Heart right ventricle (tissue), 16 donors: ENCODE measurements around the gene VIPR2. TPM values are rescaled to one million over a fixed set of nuclear protein-coding genes. Genes with fewer than 3 reads are reported as not detected.
A peak's percentile ranks its signal among the peaks of the same experiment; 100 is the strongest.

Experiments used
- ATAC-seq, 8 donors: fragments of 200-7000 bp; cut with Tn5 transposase; one replicate each; pipeline ENCODE4 v1.9.1; 2020; ENCODE audit warnings: mild to moderate bottlenecking in 8 of 8, moderate library complexity in 8 of 8, moderate number of reproducible peaks in 1 of 8
- DNase-seq, 2 donors: peaks; one replicate each; pipeline ENCODE4 v3.0.0-alpha.2; 2020
- H3K27ac ChIP-seq, 10 donors: fragments of 200-600 bp; sonication (generic) in 2 of 10; one replicate each; pipeline versions ENCODE4 v1.5.0 to v1.8.0; 2020 to 2022; ENCODE audit warnings: mild to moderate bottlenecking in 3 of 10
- H3K27me3 ChIP-seq, 7 donors: fragments of 200-600 bp; one replicate each; pipeline ENCODE4 v1.8.0; 2021 to 2022; ENCODE audit warnings: mild to moderate bottlenecking in 2 of 7
- H3K36me3 ChIP-seq, 9 donors: fragments of 200-600 bp; sonication (generic) in 1 of 9; one replicate each; pipeline versions ENCODE4 v1.5.0 to v1.8.0; 2020 to 2022; ENCODE audit warnings: mild to moderate bottlenecking in 2 of 9
- H3K4me1 ChIP-seq, 9 donors: fragments of 200-600 bp; sonication (generic) in 1 of 9; one replicate each; pipeline versions ENCODE4 v1.5.0 to v1.8.0; 2020 to 2022; ENCODE audit warnings: mild to moderate bottlenecking in 4 of 9
- H3K4me3 ChIP-seq, 10 donors: fragments of 200-600 bp; sonication (generic) in 2 of 10; one replicate each; pipeline versions ENCODE4 v1.5.0 to v1.8.0; 2020 to 2022; ENCODE audit warnings: mild to moderate bottlenecking in 7 of 10, moderate library complexity in 2 of 10
- H3K9me3 ChIP-seq, 11 donors: fragments of 200-600 bp in 10 of 11; sonication (generic) in 2 of 11; one replicate each; pipeline versions ENCODE4 v1.5.0 to v1.8.0; 2013 to 2022; ENCODE audit warnings: mild to moderate bottlenecking in 2 of 11, control low read depth in 1 of 11, moderate library complexity in 1 of 11
- CTCF ChIP-seq, 9 donors: fragments of 200-600 bp; sonication (generic) in 2 of 9; IDR thresholded peaks; one replicate each; pipeline versions ENCODE4 v1.5.0 to v1.8.0; 2021 to 2022; ENCODE audit warnings: antibody characterized with exemption in 9 of 9, mild to moderate bottlenecking in 5 of 9, moderate library complexity in 1 of 9
- WGBS, 2 donors: extraction: QIAGEN DNeasy Blood & Tissue Kit; methylation state at CpG; one replicate each; pipeline ENCODE4 v1.1.7; 2013; ENCODE audit warnings: inconsistent platforms in 1 of 2; 5-methylcytosine and 5-hydroxymethylcytosine counted together
- intact Hi-C, 10 donors: fragments of 100-400 bp; cut with DNase I; formaldehyde crosslinking; loops; one replicate each; pipeline versions ENCODE4 v1.11.1 to v1.14.2; 2022
- polyA plus RNA-seq, 2 donors: library from polyadenylated mRNA; stranded (reverse); fragments of 200-250 nt; gene quantifications; one replicate each; pipeline ENCODE4 v1.2.3, GENCODE V29; 2013
- total RNA-seq, 10 donors: library from RNA; stranded (reverse); fragmentation: NEBNext Ultra II Directional in 3 of 10; extraction: Animal tissue kit (Norgen Biotek cat#: 25700) in 3 of 10; gene quantifications; one replicate each; pipeline versions ENCODE4 v1.2.1 to v1.2.4, GENCODE V29; 2021 to 2023
- donor health status: Arrhythmogenic right ventricular cardiomyopathy.
- donor health status: ischemic (EF 13 %, LVEDD 7.1; RV severe dilation, severe dysfunction).
- donor health status: healthy with polysubstance abuse.
- donor health status: DM: no; HTN: yes; CAD: no.
- donor health status: DM: no; HTN: no; CAD: no.
- donor health status: ischemic (EF 25% LVEDD 6.9; RV normal size, moderate dysfunction).
- donor health status: ischemic (EF 25% LVEDD 5.7; RV mildly dilated, moderate dysfunction).
- donor health status: healthy.
- donor health status: DM: yes; HTN: yes; CAD: no.
- donor health status: Ischemic cardiomyopathy.
- donor health status: ischemic (EF 35%, LVEDD 5.7; RV mildly dilated, moderate dysfunction).
- donor health status: nonischemic (EF 11% LVEDD 7.7; RV severe dilation, severe dysfunction).
- donor health status: DM: yes; HTN: yes; CAD: no.
- donor health status: PGD.
- donor health status: ischemic (EF 29% LVEDD 5.4; RV normal size, mild dysfunction).
- donor health status: nonischemic (EF 23%, LVEDD 6.1; RV moderate dilation, normal function).

Gene VIPR2
- total and polyA plus RNA-seq, 12 donors: 3.0 to 30.6 (median 19.1) TPM

GRCh38 chr7:159047536-159047935, 97.1 kb downstream of the VIPR2 start:
- ATAC-seq (no peak), DNase-seq (no peak)
- H3K4me3 ChIP-seq: no peak overlapping the region
- no peak for TF ChIP-seq CTCF (IDR thresholded peaks at IDR 0.05)
- peaks cover 0 to 5% (median 0%) of the 10 kb centered on the region in 9 donors for H3K36me3 ChIP-seq
- peaks cover 0 to 21% (median 6%) of the 10 kb centered on the region in 11 donors for H3K9me3 ChIP-seq
- intact Hi-C loops: no loop called here
- no peak overlapping the region for H3K27ac ChIP-seq
- H3K27me3 ChIP-seq: no peaks in the 10 kb centered on the region
- WGBS, 2 donors: 89 to 91% methylated on average over 2 of the region's 2 CpGs
- peaks cover 0 to 3% (median 0%) of the 10 kb centered on the region in 9 donors for H3K4me1 ChIP-seq

- intact Hi-C loops: no loop called here
- H3K36me3 ChIP-seq: peaks cover 0 to 6% (median 0%) of the 10 kb centered on the region in 9 donors
- DNase-seq (no peak), ATAC-seq (no peak)
- TF ChIP-seq CTCF (IDR thresholded peaks at IDR 0.05): no peak
- H3K27me3 ChIP-seq: no peaks in the 10 kb centered on the region
- H3K9me3 ChIP-seq: peaks cover 0 to 10% (median 0%) of the 10 kb centered on the region in 11 donors
- 91 to 96% methylated on average over 6 of the region's 6 CpGs for WGBS, 2 donors
- H3K4me1 ChIP-seq: peaks cover 0 to 12% (median 5%) of the 10 kb centered on the region in 9 donors
- no peak overlapping the region for H3K27ac ChIP-seq
- no peak overlapping the region for H3K4me3 ChIP-seq
Measured at GRCh38 chr7:159046300-159046699, 98.4 kb downstream of the VIPR2 start.

GRCh38 chr7:159045839-159046238, 98.8 kb downstream of the VIPR2 start:
- WGBS, 2 donors: 96 to 100% methylated on average over 1 of the region's 1 CpG
- Histone ChIP-seq H3K27ac (no peak overlapping the region), H3K9me3 (peaks cover 0 to 10% (median 0%) of the 10 kb centered on the region in 11 donors), H3K27me3 (no peaks in the 10 kb centered on the region), H3K4me1 (peaks cover 0 to 12% (median 5%) of the 10 kb centered on the region in 9 donors), H3K4me3 (no peak overlapping the region), H3K36me3 (peaks cover 0 to 11% (median 0%) of the 10 kb centered on the region in 9 donors)
- peak in 3 of 9 donors; percentile 17 to 26 (median 24) for TF ChIP-seq CTCF (IDR thresholded peaks at IDR 0.05)
- intact Hi-C loops: no loop called here
- DNase-seq (no peak), ATAC-seq (no peak)

DNA sequence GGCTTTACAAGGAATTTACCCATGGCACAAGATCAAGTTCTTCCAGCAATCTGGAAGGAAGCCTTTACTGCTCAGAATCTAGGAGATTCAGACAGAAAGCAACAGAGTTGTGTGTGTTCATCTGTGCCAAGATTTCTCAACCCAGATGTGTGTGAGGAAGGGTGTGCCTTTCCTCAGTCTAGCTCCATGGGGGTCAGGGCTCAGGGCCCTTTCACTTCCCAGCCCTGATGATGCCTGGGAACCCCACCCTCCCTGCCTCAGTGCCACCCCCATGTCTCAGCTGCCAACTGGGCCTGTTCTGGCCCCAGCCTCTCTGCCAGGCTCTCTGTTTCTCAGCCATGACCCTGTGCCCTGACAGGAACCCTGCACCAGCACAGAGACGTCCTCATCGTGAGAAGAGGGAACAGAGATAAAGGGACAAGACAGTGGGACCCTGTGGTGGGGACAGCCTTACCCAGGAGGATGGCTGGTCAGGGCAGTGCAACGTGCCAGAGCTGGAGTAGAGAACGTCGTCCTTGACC, 102.0 kb downstream of the VIPR2 start:
- H3K36me3 ChIP-seq: peaks cover 0 to 29% (median 4%) of the 10 kb centered on the region in 9 donors
- intact Hi-C loops: no loop called here
- no peak for TF ChIP-seq CTCF (IDR thresholded peaks at IDR 0.05)
- H3K9me3 ChIP-seq: peaks cover 0 to 10% (median 0%) of the 10 kb centered on the region in 11 donors
- no peaks in the 10 kb centered on the region for H3K27me3 ChIP-seq
- H3K4me1 ChIP-seq: peaks cover 0 to 12% (median 6%) of the 10 kb centered on the region in 9 donors
- H3K4me3 ChIP-seq: no peak overlapping the region
- ATAC-seq: peak; percentile 35 to 78 (median 68)
- 67 to 73% methylated on average over 5 of the region's 5 CpGs for WGBS, 2 donors
- H3K27ac ChIP-seq: peak overlapping the region in 1 of 10 donors; percentile 49
- no peak for DNase-seq
